Thyroid gland (tissue), 4 donors: ENCODE measurements around the gene ARHGAP15.

Source experiments
- CTCF ChIP-seq, 6 experiments: fragments of 200-600 bp in 3 of 6; fragments of 450-650 bp in 3 of 6; sonication (generic) in 3 of 6; IDR thresholded peaks; one replicate each; pipeline ENCODE4 v1.5.1; 2016 to 2019; ENCODE audit warnings: antibody characterized with exemption in 6 of 6, mild to moderate bottlenecking in 2 of 6, inconsistent platforms in 1 of 6, moderate library complexity in 1 of 6
- POLR2A ChIP-seq, 2 donors: fragments of 450-650 bp; IDR thresholded peaks; one replicate each; pipeline ENCODE4 v1.6.1; 2017; ENCODE audit warnings: antibody characterized with exemption in 2 of 2, mild to moderate bottlenecking in 2 of 2, moderate library complexity in 1 of 2

DNA sequence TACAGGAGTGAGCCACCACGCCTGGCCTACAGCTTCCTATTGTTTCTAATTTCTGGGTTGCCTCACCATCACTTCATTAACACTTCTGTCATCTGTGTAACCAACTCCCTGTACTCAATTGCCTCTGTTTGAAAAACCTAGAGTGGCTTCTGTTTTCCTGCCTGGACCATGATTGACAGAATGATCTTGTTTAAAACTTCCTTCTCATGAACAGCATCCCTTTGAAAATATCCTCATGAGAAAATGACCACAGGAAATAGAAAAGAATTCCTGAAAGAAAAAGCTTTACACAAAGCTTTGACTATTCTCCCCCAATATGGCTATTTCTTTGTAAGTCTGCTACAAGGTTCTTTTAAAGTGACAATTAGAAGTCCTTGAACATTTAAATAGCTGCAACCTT, 672.3 kb downstream of the ARHGAP15 start:
- TF ChIP-seq CTCF (IDR thresholded peaks at IDR 0.05) (no peak), POLR2A (IDR thresholded peaks at IDR 0.05) (no peak)
